ENCODE results near the gene CA10. TPM values are rescaled to one million over a fixed set of nuclear protein-coding genes. Genes with fewer than 3 reads are reported as not detected.

The CA10 gene
- total RNA-seq, 2 donors from 2014 or later = 0.22 to 0.37 TPM

- Histone ChIP-seq H3K4me1 (ENCODE audit: control insufficient read depth, insufficient read depth, low read length) (no peaks in the 10 kb centered on the region), H3K27me3 (ENCODE audit: control insufficient read depth, insufficient read depth, low read length, poor library complexity, severe bottlenecking) (no peaks in the 10 kb centered on the region), H3K27ac (ENCODE audit: low read depth, low read length) (no peak overlapping the region), H3K9me3 (ENCODE audit: control insufficient read depth, low read length) (peaks cover 6% of the 10 kb centered on the region), H3K36me3 (ENCODE audit: control insufficient read depth, insufficient read depth, low read length) (no peaks in the 10 kb centered on the region), H3K9ac (ENCODE audit: extremely low read depth, low read length, poor library complexity, severe bottlenecking) (no peak overlapping the region), H3K4me3 (ENCODE audit: low read length) (no peak overlapping the region)
- Mint-ChIP-seq H3K36me3 (ENCODE audit: low read depth) (no peaks in the 10 kb centered on the region), H3K27me3 (ENCODE audit: insufficient read depth) (peaks cover 2% of the 10 kb centered on the region), H3K27ac (no peak overlapping the region), H3K9me3 (no peaks in the 10 kb centered on the region), H3K4me3 (no peak overlapping the region), H3K4me1 (peaks cover 7% of the 10 kb centered on the region)
- WGBS, 2 experiments (ENCODE audit: insufficient coverage in 1 of 2, insufficient read length in 1 of 2) = 100% methylated on average over 1 of the region's 1 CpG; no CpG with 5 or more reads in 1 of the 2 experiments
- no peak for TF ChIP-seq CTCF (conservative IDR thresholded peaks at IDR 0.05)
- DNase-seq = no peak
These were observed 337.7 kb downstream of the CA10 start for GRCh38 chr17:51820766-51821165.

- no peak for TF ChIP-seq CTCF (conservative IDR thresholded peaks at IDR 0.05)
- Histone ChIP-seq H3K27me3 (ENCODE audit: control insufficient read depth, insufficient read depth, low read length, poor library complexity, severe bottlenecking) (no peaks in the 10 kb centered on the region), H3K36me3 (ENCODE audit: control insufficient read depth, insufficient read depth, low read length) (no peaks in the 10 kb centered on the region), H3K9ac (ENCODE audit: extremely low read depth, low read length, poor library complexity, severe bottlenecking) (no peak overlapping the region), H3K4me3 (ENCODE audit: low read length) (no peak overlapping the region), H3K9me3 (ENCODE audit: control insufficient read depth, low read length) (peaks cover 6% of the 10 kb centered on the region), H3K4me1 (ENCODE audit: control insufficient read depth, insufficient read depth, low read length) (no peaks in the 10 kb centered on the region), H3K27ac (ENCODE audit: low read depth, low read length) (no peak overlapping the region)
- DNase-seq = no peak
- Mint-ChIP-seq H3K4me1 (peaks cover 7% of the 10 kb centered on the region), H3K27ac (no peak overlapping the region), H3K36me3 (ENCODE audit: low read depth) (no peaks in the 10 kb centered on the region), H3K4me3 (no peak overlapping the region), H3K9me3 (no peaks in the 10 kb centered on the region), H3K27me3 (ENCODE audit: insufficient read depth) (peaks cover 2% of the 10 kb centered on the region)
- WGBS, 2 experiments (ENCODE audit: insufficient coverage in 1 of 2, insufficient read length in 1 of 2) = 97% methylated on average over 3 of the region's 6 CpGs; no CpG with 5 or more reads in 1 of the 2 experiments
These were observed 338.3 kb downstream of the CA10 start for GRCh38 chr17:51820252-51820651.

GRCh38 chr17:51819341-51820219, 338.9 kb downstream of the CA10 start:
- no peak overlapping the region for H3K27ac ChIP-seq (ENCODE audit: low read depth, low read length)
- H3K4me1 ChIP-seq (ENCODE audit: control insufficient read depth, insufficient read depth, low read length) = no peaks in the 10 kb centered on the region
- Mint-ChIP-seq H3K27ac (no peak overlapping the region), H3K27me3 (ENCODE audit: insufficient read depth) (peaks cover 2% of the 10 kb centered on the region), H3K9me3 (no peaks in the 10 kb centered on the region), H3K36me3 (ENCODE audit: low read depth) (no peaks in the 10 kb centered on the region), H3K4me1 (peaks cover 7% of the 10 kb centered on the region), H3K4me3 (no peak overlapping the region)
- H3K9ac ChIP-seq (ENCODE audit: extremely low read depth, low read length, poor library complexity, severe bottlenecking) = no peak overlapping the region
- no peak overlapping the region for H3K4me3 ChIP-seq (ENCODE audit: low read length)
- no peak for TF ChIP-seq CTCF (conservative IDR thresholded peaks at IDR 0.05)
- peaks cover 6% of the 10 kb centered on the region for H3K9me3 ChIP-seq (ENCODE audit: control insufficient read depth, low read length)
- H3K36me3 ChIP-seq (ENCODE audit: control insufficient read depth, insufficient read depth, low read length) = no peaks in the 10 kb centered on the region
- H3K27me3 ChIP-seq (ENCODE audit: control insufficient read depth, insufficient read depth, low read length, poor library complexity, severe bottlenecking) = no peaks in the 10 kb centered on the region
- no peak for DNase-seq
- 67 to 79% methylated on average over 5 to 6 of the region's 6 CpGs for WGBS, 2 experiments (ENCODE audit: insufficient coverage in 1 of 2, insufficient read length in 1 of 2)
